HCT116 (cell line): ENCODE results near the gene SGK1. TPM values are rescaled to one million over a fixed set of nuclear protein-coding genes. Genes with fewer than 3 reads are reported as not detected.

Source experiments
- ATAC-seq: fragments of 200-7000 bp; cut with Tn5 transposase; 2 replicates; pipeline ENCODE4 v1.9.1; 2020; ENCODE audit warnings: mild to moderate bottlenecking, moderate library complexity
- BruUV-seq: library from RNA; stranded (reverse); fragments of 400-500 nt; replicated peaks from 2 replicates; lab custom pipeline; 2021; lab: Mats Ljungman, UMichigan
- CTCF ChIA-PET: fragments of 300-600 bp; sonication (Branson Sonifier 250); formaldehyde crosslinking; loops from one replicate; lab custom pipeline; 2021; ENCODE audit warnings: antibody characterized with exemption; lab: Charles Lee
- POLR2A ChIA-PET: fragments of 300-600, 350-600 bp; sonication (Branson Sonifier 250); formaldehyde crosslinking; loops from one replicate; lab custom pipeline; 2021; ENCODE audit warnings: antibody characterized with exemption; lab: Charles Lee
- RAD21 ChIA-PET, 2 experiments: fragments of 300-600 bp; sonication (Branson Sonifier 250); formaldehyde crosslinking; loops; one replicate each; lab custom pipeline; 2023; ENCODE audit warnings: low total read pairs in 2 of 2; ENCODE audit not compliant: uncharacterized antibody in 2 of 2, unreplicated experiment in 2 of 2, low non-redundant PET in 1 of 2; lab: Charles Lee
- DNase-seq: peaks from one replicate; pipeline ENCODE4 v3.0.0-alpha.2; 2010; ENCODE audit warnings: low read depth, low spot score
- H2AFZ ChIP-seq: fragments of 200-600 bp; shearing (Covaris generic), sonication (generic); 2 replicates; pipeline ENCODE4 v1.6.1; 2017; ENCODE audit warnings: low read depth, mixed run types, mixed read lengths, antibody characterized with exemption, low read length; ENCODE audit not compliant: poor library complexity, severe bottlenecking
- H3K27ac ChIP-seq: 2 replicates; pipeline ENCODE4 v1.5.1; 2012; ENCODE audit warnings: low read depth, low read length
- H3K27me3 ChIP-seq: fragments of 200-600 bp; sonication (generic); 2 replicates; pipeline ENCODE4 v1.6.1; 2016; ENCODE audit warnings: mixed run types, low read length, mixed read lengths; ENCODE audit not compliant: insufficient read depth
- H3K36me3 ChIP-seq, 2 experiments: fragments of 200-500 bp in 1 of 2; fragments of 200-600 bp in 1 of 2; sonication (Bioruptor generic) in 1 of 2; sonication (generic) in 1 of 2; 2 replicates each; pipeline versions ENCODE4 v1.5.1 to v1.6.1; 2014 to 2016; ENCODE audit warnings: low read length in 2 of 2, inconsistent platforms in 1 of 2, mixed read lengths in 1 of 2, mixed run types in 1 of 2; ENCODE audit not compliant: insufficient read depth in 2 of 2, control insufficient read depth in 1 of 2
- H3K4me1 ChIP-seq, 2 experiments: fragments of 200-600 bp in 1 of 2; sonication (generic) in 1 of 2; 2 replicates each; pipeline versions ENCODE4 v1.5.1 to v1.6.1; 2012 to 2017; ENCODE audit warnings: low read length in 2 of 2, inconsistent platforms in 1 of 2, mild to moderate bottlenecking in 1 of 2, mixed read lengths in 1 of 2, mixed run types in 1 of 2, moderate library complexity in 1 of 2; ENCODE audit not compliant: insufficient read depth in 2 of 2, control insufficient read depth in 1 of 2
- H3K4me2 ChIP-seq: fragments of 200-600 bp; sonication (generic); 2 replicates; pipeline ENCODE4 v1.6.1; 2017; ENCODE audit warnings: mixed run types, low read length, mixed read lengths
- H3K4me3 ChIP-seq, 2 experiments: fragments of 200-600 bp in 1 of 2; sonication (generic) in 1 of 2; replicated peaks in 1 of 2; 2 replicates each; pipeline ENCODE4 v1.5.1; 2011 to 2016; ENCODE audit warnings: low read length in 2 of 2, control low read depth in 1 of 2, low read depth in 1 of 2, mild to moderate bottlenecking in 1 of 2, mixed read lengths in 1 of 2, mixed run types in 1 of 2
- H3K79me2 ChIP-seq: fragments of 200-600 bp; sonication (generic); 2 replicates; pipeline ENCODE4 v1.6.1; 2017; ENCODE audit warnings: mild to moderate bottlenecking, mixed run types, low read length, moderate library complexity, mixed read lengths; ENCODE audit not compliant: insufficient read depth
- H3K9ac ChIP-seq: fragments of 200-600 bp; sonication (generic); 2 replicates; pipeline ENCODE4 v1.6.1; 2016; ENCODE audit warnings: low read length, mixed read lengths
- H3K9me2 ChIP-seq: fragments of 200-600 bp; sonication (generic), shearing (Covaris generic); 2 replicates; pipeline ENCODE4 v1.6.1; 2017; ENCODE audit warnings: mixed run types, mild to moderate bottlenecking, moderate library complexity; ENCODE audit not compliant: insufficient read depth
- H3K9me3 ChIP-seq, 2 experiments: fragments of 200-500 bp in 1 of 2; fragments of 200-600 bp in 1 of 2; sonication (Bioruptor generic) in 1 of 2; sonication (generic) in 1 of 2; 2 replicates each; pipeline ENCODE4 v1.6.1; 2014 to 2017; ENCODE audit warnings: low read length in 2 of 2, mixed read lengths in 2 of 2, inconsistent platforms in 1 of 2, low read depth in 1 of 2, mild to moderate bottlenecking in 1 of 2, mixed run types in 1 of 2, moderate library complexity in 1 of 2; ENCODE audit not compliant: control insufficient read depth in 1 of 2, insufficient read depth in 1 of 2
- H4K20me1 ChIP-seq: fragments of 200-600 bp; sonication (generic), shearing (Covaris generic); 2 replicates; pipeline ENCODE4 v1.6.1; 2017; ENCODE audit warnings: mixed run types, mild to moderate bottlenecking, moderate library complexity; ENCODE audit not compliant: insufficient read depth
- CBX3 ChIP-seq: IDR thresholded peaks from 2 replicates; pipeline ENCODE4 v1.6.1; 2012; ENCODE audit warnings: low read depth
- CEBPB ChIP-seq: IDR thresholded peaks from 2 replicates; pipeline ENCODE4 v1.6.1; 2012; ENCODE audit warnings: low read depth
- EZH2 ChIP-seq: fragments of 200-600 bp; sonication (generic); IDR thresholded peaks from 2 replicates; pipeline ENCODE4 v1.6.1; 2017; ENCODE audit warnings: antibody characterized with exemption, mixed run types
- EZH2phosphoT487 ChIP-seq: fragments of 200-600 bp; IDR thresholded peaks from 2 replicates; pipeline ENCODE4 v1.6.1; 2018; ENCODE audit warnings: antibody characterized with exemption, borderline replicate concordance
- FOSL1 ChIP-seq: IDR thresholded peaks from 2 replicates; pipeline ENCODE4 v1.6.1; 2012; ENCODE audit warnings: low read depth
- JUND ChIP-seq: IDR thresholded peaks from 2 replicates; pipeline ENCODE4 v1.6.1; 2012
- RAD21 ChIP-seq: IDR thresholded peaks from 2 replicates; pipeline ENCODE4 v1.6.1; 2012; ENCODE audit warnings: low read depth, mild to moderate bottlenecking
- REST ChIP-seq: IDR thresholded peaks from 2 replicates; pipeline ENCODE4 v1.6.1; 2012; ENCODE audit warnings: low read depth
- SIN3A ChIP-seq: IDR thresholded peaks from 2 replicates; pipeline ENCODE4 v1.6.1; 2012; ENCODE audit warnings: low read depth
- SRF ChIP-seq: IDR thresholded peaks from 2 replicates; pipeline ENCODE4 v1.6.1; 2012; ENCODE audit warnings: low read depth
- TCF7L2 ChIP-seq: IDR thresholded peaks from 2 replicates; pipeline ENCODE4 v1.7.0; 2011; ENCODE audit warnings: borderline replicate concordance, inconsistent platforms; ENCODE audit not compliant: insufficient read depth, insufficient read length; ENCODE audit errors: extremely low read depth
- YY1 ChIP-seq: IDR thresholded peaks from 2 replicates; pipeline ENCODE4 v1.6.1; 2011; ENCODE audit warnings: low read length, low read depth, moderate library complexity, mild to moderate bottlenecking; ENCODE audit not compliant: insufficient replicate concordance; ENCODE audit errors: extremely low read depth
- ZNF274 ChIP-seq: fragments of 200-500 bp; sonication (Bioruptor generic); IDR thresholded peaks from 2 replicates; pipeline ENCODE4 v1.6.1; 2014; ENCODE audit warnings: mild to moderate bottlenecking, low read depth, low read length, inconsistent platforms
- intact Hi-C: fragments of 100-400 bp; cut with micrococcal nuclease; formaldehyde crosslinking; loops from 2 replicates; pipeline ENCODE4 v1.10.0; 2022
- total RNA-seq: library from RNA; stranded (reverse); gene quantifications from one replicate; pipeline ENCODE4 v1.2.1, GENCODE V29; 2021; ENCODE audit not compliant: unreplicated experiment
- TF ChIP-seq, protein P1 (sequence below), 3 experiments: fragments of 200-600 bp in 1 of 3; sonication (generic) in 1 of 3; IDR thresholded peaks in 2 of 3; conservative IDR thresholded peaks in 1 of 3; 2 replicates each; pipeline ENCODE4 v1.5.1; 2012 to 2017; ENCODE audit warnings: low read depth in 2 of 3, low read length in 2 of 3, antibody characterized with exemption in 1 of 3, borderline replicate concordance in 1 of 3, control low read depth in 1 of 3, mild to moderate bottlenecking in 1 of 3, mixed read lengths in 1 of 3, mixed run types in 1 of 3, moderate library complexity in 1 of 3; ENCODE audit not compliant: insufficient read depth in 1 of 3
- TF ChIP-seq, protein P2 (sequence below): IDR thresholded peaks from 2 replicates; pipeline ENCODE4 v1.6.1; 2012

The SGK1 gene
- total RNA-seq, 1 experiment from 2014 or later = 4.5 TPM

DNA sequence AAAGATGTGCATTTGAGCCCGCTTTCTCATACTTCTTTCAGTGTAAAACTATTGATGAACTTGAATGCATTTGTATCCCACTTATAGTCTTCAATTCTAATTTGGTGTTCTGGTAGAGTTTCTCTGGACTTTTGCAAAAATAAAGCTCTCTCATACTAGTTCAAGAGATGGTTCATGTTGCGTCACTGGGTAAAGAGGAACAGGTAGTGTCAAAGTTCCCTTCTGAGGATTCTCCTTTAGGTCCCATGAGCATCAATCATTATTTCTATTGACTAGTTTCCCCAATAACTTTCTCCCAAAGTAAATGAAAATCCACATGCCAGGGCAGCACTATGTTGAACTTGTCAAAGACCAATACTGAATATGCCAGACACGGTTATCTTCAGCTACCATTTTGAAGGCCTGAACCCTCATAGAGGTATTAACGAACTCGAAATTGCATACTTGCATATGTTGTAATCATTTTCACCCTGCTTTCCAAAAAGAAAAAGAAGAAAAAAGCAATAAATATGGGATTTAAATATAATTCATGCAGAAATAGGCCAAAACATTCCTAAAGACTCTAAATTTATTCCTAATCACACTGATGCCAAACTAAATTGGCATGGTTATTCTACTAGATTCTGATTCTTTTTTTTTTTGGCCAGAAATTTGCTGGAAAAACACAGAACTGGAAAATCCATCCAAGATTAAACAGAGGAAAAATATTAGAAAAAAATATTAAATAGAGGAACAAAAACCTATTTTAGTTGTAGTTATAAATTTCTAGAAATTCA lies 84.5 kb downstream of the SGK1 start:
- no peak for DNase-seq
- H3K27ac ChIP-seq = no peak overlapping the region
- TF ChIP-seq FOSL1 (no peak), EZH2 (no peak)
- H3K27me3 ChIP-seq = no peaks in the 10 kb centered on the region
- POLR2A ChIA-PET = interaction anchor here (0.7 kb wide), 1 partner anchor 489 kb away, joined by 3 read pairs; no protein-coding TSS in a partner anchor
- H3K9me3 ChIP-seq = no peaks in the 10 kb centered on the region
- RAD21 ChIA-PET = no interaction called here
- CTCF ChIA-PET = no interaction called here
- no peak overlapping the region for H3K9ac ChIP-seq
- BruUV-seq = no TSS peak
- H2AFZ ChIP-seq = no peak overlapping the region
- H3K4me1 ChIP-seq = peaks cover 0 to 7% of the 10 kb centered on the region in 2 experiments; a peak in 2 of 4 replicates
- ATAC-seq = no peak
- H4K20me1 ChIP-seq = no peaks in the 10 kb centered on the region
- no peaks in the 10 kb centered on the region for H3K36me3 ChIP-seq
- H3K9me2 ChIP-seq = no peaks in the 10 kb centered on the region
- no peaks in the 10 kb centered on the region for H3K79me2 ChIP-seq
- H3K4me3 ChIP-seq = no peak overlapping the region
- H3K4me2 ChIP-seq = no peak overlapping the region
- intact Hi-C loops = no loop called here

- H3K9me3 ChIP-seq = no peaks in the 10 kb centered on the region
- no peak for ATAC-seq
- no peak for DNase-seq
- no peak overlapping the region for H3K4me3 ChIP-seq
- no peaks in the 10 kb centered on the region for H3K27me3 ChIP-seq
- RAD21 ChIA-PET = no interaction called here
- no peak overlapping the region for H3K9ac ChIP-seq
- no peaks in the 10 kb centered on the region for H3K36me3 ChIP-seq
- H3K4me1 ChIP-seq = peaks cover 0 to 4% of the 10 kb centered on the region in 2 experiments; a peak in 2 of 4 replicates
- intact Hi-C loops = no loop called here
- POLR2A ChIA-PET = no interaction called here
- no TSS peak for BruUV-seq
- H3K9me2 ChIP-seq = no peaks in the 10 kb centered on the region
- H3K27ac ChIP-seq = no peak overlapping the region
- no peaks in the 10 kb centered on the region for H3K79me2 ChIP-seq
- H2AFZ ChIP-seq = no peak overlapping the region
- H3K4me2 ChIP-seq = no peak overlapping the region
- CTCF ChIA-PET = no interaction called here
- no peaks in the 10 kb centered on the region for H4K20me1 ChIP-seq
- TF ChIP-seq EZH2phosphoT487 (no peak), FOSL1 (no peak), ZNF274 (no peak), TCF7L2 (no peak), JUND (no peak), REST (no peak), SIN3A (no peak), RAD21 (no peak), CBX3 (no peak), SRF (no peak), YY1 (no peak), CEBPB (no peak)
- TF ChIP-seq, protein P1, sequence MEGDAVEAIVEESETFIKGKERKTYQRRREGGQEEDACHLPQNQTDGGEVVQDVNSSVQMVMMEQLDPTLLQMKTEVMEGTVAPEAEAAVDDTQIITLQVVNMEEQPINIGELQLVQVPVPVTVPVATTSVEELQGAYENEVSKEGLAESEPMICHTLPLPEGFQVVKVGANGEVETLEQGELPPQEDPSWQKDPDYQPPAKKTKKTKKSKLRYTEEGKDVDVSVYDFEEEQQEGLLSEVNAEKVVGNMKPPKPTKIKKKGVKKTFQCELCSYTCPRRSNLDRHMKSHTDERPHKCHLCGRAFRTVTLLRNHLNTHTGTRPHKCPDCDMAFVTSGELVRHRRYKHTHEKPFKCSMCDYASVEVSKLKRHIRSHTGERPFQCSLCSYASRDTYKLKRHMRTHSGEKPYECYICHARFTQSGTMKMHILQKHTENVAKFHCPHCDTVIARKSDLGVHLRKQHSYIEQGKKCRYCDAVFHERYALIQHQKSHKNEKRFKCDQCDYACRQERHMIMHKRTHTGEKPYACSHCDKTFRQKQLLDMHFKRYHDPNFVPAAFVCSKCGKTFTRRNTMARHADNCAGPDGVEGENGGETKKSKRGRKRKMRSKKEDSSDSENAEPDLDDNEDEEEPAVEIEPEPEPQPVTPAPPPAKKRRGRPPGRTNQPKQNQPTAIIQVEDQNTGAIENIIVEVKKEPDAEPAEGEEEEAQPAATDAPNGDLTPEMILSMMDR (IDR thresholded peaks at IDR 0.05 in 2 of 3, conservative IDR thresholded peaks at IDR 0.05 in 1 of 3; ENCODE audit: borderline replicate concordance in 1 of 3, insufficient read depth in 1 of 3, low read depth in 2 of 3, low read length in 2 of 3) = no peak
- TF ChIP-seq, protein P2, sequence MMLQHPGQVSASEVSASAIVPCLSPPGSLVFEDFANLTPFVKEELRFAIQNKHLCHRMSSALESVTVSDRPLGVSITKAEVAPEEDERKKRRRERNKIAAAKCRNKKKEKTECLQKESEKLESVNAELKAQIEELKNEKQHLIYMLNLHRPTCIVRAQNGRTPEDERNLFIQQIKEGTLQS = no peak
These were observed 87.0 kb downstream of the SGK1 start for GRCh38 chr6:134230940-134231339.
